ENCODE results near the gene DEPP1. TPM values are rescaled to one million over a fixed set of nuclear protein-coding genes. Genes with fewer than 3 reads are reported as not detected.

DEPP1 gene
- total and polyA plus RNA-seq, 2 experiments from 2014 or later, result 0.37 to 1.3 TPM

GRCh38 chr10:44931621-44932516 is 46.7 kb downstream of the DEPP1 start:
- no peaks in the 10 kb centered on the region for H3K36me3 ChIP-seq (ENCODE audit: insufficient read depth)
- ATAC-seq (no peak), DNase-seq (ENCODE audit: low spot score) (no peak)
- H3K9me3 Mint-ChIP-seq, result peaks cover 7% of the 10 kb centered on the region; the same call in 2 of the 3 replicates
- H3K4me1 Mint-ChIP-seq, result peaks cover 3% of the 10 kb centered on the region; the same call in 2 of the 3 replicates
- H3K27ac ChIP-seq (ENCODE audit: low read depth), result no peak overlapping the region
- no peaks in the 10 kb centered on the region for H3K27me3 ChIP-seq (ENCODE audit: insufficient read depth)
- TF ChIP-seq, protein P1, sequence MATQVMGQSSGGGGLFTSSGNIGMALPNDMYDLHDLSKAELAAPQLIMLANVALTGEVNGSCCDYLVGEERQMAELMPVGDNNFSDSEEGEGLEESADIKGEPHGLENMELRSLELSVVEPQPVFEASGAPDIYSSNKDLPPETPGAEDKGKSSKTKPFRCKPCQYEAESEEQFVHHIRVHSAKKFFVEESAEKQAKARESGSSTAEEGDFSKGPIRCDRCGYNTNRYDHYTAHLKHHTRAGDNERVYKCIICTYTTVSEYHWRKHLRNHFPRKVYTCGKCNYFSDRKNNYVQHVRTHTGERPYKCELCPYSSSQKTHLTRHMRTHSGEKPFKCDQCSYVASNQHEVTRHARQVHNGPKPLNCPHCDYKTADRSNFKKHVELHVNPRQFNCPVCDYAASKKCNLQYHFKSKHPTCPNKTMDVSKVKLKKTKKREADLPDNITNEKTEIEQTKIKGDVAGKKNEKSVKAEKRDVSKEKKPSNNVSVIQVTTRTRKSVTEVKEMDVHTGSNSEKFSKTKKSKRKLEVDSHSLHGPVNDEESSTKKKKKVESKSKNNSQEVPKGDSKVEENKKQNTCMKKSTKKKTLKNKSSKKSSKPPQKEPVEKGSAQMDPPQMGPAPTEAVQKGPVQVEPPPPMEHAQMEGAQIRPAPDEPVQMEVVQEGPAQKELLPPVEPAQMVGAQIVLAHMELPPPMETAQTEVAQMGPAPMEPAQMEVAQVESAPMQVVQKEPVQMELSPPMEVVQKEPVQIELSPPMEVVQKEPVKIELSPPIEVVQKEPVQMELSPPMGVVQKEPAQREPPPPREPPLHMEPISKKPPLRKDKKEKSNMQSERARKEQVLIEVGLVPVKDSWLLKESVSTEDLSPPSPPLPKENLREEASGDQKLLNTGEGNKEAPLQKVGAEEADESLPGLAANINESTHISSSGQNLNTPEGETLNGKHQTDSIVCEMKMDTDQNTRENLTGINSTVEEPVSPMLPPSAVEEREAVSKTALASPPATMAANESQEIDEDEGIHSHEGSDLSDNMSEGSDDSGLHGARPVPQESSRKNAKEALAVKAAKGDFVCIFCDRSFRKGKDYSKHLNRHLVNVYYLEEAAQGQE (IDR thresholded peaks at IDR 0.05; ENCODE audit: unreplicated experiment), result no peak
- no peak for TF ChIP-seq CREB1 (CRISPR knock-in tag; IDR thresholded peaks at IDR 0.05; ENCODE audit: low read depth)
- no peak for TF ChIP-seq ZNF331 (CRISPR knock-in tag; IDR thresholded peaks at IDR 0.05; ENCODE audit: low read depth)
- no peak for TF ChIP-seq ETS1 (IDR thresholded peaks at IDR 0.05)
- TF ChIP-seq STAT1 (IDR thresholded peaks at IDR 0.05; ENCODE audit: unreplicated experiment), result no peak
- no peak for TF ChIP-seq ZNF114 (CRISPR knock-in tag; IDR thresholded peaks at IDR 0.05)
- TF ChIP-seq EZH2 (IDR thresholded peaks at IDR 0.05; ENCODE audit: low read depth, unreplicated experiment), result no peak
- no peak for TF ChIP-seq POLR2AphosphoS5 (IDR thresholded peaks at IDR 0.05; ENCODE audit: low read depth)
- TF ChIP-seq NANOG (IDR thresholded peaks at IDR 0.05; ENCODE audit: borderline replicate concordance), result no peak
- TF ChIP-seq EZH2phosphoT487 (IDR thresholded peaks at IDR 0.05; ENCODE audit: unreplicated experiment), result no peak
- TF ChIP-seq, protein P2, sequence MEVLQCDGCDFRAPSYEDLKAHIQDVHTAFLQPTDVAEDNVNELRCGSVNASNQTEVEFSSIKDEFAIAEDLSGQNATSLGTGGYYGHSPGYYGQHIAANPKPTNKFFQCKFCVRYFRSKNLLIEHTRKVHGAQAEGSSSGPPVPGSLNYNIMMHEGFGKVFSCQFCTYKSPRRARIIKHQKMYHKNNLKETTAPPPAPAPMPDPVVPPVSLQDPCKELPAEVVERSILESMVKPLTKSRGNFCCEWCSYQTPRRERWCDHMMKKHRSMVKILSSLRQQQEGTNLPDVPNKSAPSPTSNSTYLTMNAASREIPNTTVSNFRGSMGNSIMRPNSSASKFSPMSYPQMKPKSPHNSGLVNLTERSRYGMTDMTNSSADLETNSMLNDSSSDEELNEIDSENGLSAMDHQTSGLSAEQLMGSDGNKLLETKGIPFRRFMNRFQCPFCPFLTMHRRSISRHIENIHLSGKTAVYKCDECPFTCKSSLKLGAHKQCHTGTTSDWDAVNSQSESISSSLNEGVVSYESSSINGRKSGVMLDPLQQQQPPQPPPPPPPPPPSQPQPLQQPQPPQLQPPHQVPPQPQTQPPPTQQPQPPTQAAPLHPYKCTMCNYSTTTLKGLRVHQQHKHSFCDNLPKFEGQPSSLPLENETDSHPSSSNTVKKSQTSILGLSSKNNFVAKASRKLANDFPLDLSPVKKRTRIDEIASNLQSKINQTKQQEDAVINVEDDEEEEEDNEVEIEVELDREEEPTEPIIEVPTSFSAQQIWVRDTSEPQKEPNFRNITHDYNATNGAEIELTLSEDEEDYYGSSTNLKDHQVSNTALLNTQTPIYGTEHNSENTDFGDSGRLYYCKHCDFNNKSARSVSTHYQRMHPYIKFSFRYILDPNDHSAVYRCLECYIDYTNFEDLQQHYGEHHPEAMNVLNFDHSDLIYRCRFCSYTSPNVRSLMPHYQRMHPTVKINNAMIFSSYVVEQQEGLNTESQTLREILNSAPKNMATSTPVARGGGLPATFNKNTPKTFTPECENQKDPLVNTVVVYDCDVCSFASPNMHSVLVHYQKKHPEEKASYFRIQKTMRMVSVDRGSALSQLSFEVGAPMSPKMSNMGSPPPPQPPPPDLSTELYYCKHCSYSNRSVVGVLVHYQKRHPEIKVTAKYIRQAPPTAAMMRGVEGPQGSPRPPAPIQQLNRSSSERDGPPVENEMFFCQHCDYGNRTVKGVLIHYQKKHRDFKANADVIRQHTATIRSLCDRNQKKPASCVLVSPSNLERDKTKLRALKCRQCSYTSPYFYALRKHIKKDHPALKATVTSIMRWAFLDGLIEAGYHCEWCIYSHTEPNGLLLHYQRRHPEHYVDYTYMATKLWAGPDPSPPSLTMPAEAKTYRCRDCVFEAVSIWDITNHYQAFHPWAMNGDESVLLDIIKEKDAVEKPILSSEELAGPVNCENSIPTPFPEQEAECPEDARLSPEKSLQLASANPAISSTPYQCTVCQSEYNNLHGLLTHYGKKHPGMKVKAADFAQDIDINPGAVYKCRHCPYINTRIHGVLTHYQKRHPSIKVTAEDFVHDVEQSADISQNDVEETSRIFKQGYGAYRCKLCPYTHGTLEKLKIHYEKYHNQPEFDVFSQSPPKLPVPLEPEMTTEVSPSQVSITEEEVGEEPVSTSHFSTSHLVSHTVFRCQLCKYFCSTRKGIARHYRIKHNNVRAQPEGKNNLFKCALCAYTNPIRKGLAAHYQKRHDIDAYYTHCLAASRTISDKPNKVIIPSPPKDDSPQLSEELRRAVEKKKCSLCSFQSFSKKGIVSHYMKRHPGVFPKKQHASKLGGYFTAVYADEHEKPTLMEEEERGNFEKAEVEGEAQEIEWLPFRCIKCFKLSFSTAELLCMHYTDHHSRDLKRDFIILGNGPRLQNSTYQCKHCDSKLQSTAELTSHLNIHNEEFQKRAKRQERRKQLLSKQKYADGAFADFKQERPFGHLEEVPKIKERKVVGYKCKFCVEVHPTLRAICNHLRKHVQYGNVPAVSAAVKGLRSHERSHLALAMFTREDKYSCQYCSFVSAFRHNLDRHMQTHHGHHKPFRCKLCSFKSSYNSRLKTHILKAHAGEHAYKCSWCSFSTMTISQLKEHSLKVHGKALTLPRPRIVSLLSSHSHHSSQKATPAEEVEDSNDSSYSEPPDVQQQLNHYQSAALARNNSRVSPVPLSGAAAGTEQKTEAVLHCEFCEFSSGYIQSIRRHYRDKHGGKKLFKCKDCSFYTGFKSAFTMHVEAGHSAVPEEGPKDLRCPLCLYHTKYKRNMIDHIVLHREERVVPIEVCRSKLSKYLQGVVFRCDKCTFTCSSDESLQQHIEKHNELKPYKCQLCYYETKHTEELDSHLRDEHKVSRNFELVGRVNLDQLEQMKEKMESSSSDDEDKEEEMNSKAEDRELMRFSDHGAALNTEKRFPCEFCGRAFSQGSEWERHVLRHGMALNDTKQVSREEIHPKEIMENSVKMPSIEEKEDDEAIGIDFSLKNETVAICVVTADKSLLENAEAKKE (CRISPR knock-in tag; IDR thresholded peaks at IDR 0.05), result no peak
- TF ChIP-seq CTCF (conservative IDR thresholded peaks at IDR 0.05; ENCODE audit: low read depth in 2 of 2), result no peak
- TF ChIP-seq JUNB (IDR thresholded peaks at IDR 0.05; ENCODE audit: unreplicated experiment), result no peak
- peaks cover 4% of the 10 kb centered on the region for H3K27me3 Mint-ChIP-seq (ENCODE audit: insufficient read depth, low read depth, poor library complexity)
- no peak overlapping the region for H3K27ac Mint-ChIP-seq
- no peaks in the 10 kb centered on the region for H3K79me2 ChIP-seq (replicated peaks; ENCODE audit: insufficient read depth)
- no peaks in the 10 kb centered on the region; the same call in 1 of the 2 replicates for H3K9me2 ChIP-seq (ENCODE audit: insufficient read depth)
- no peaks in the 10 kb centered on the region for H3K36me3 Mint-ChIP-seq (ENCODE audit: low read depth)
- no peak overlapping the region for H3K4me3 ChIP-seq
- no peak overlapping the region for H3K4me2 ChIP-seq
- no peak overlapping the region for H3K4me3 Mint-ChIP-seq
- H3K4me1 ChIP-seq (ENCODE audit: insufficient read depth), result peaks cover 6% of the 10 kb centered on the region; the same call in 1 of the 2 replicates
- no peaks in the 10 kb centered on the region for H4K20me1 ChIP-seq (replicated peaks; ENCODE audit: insufficient read depth)
- H3F3A ChIP-seq (replicated peaks; ENCODE audit: low read depth), result no peaks in the 10 kb centered on the region
- H2AFZ ChIP-seq, result peak overlapping the region; percentile 76; the same call in 1 of the 2 replicates
